HepG2 (cell line): ENCODE data around the gene SIRT5. TPM values are rescaled to one million over a fixed set of nuclear protein-coding genes. Genes with fewer than 3 reads are reported as not detected.
A peak's percentile ranks its signal among the peaks of the same experiment; 100 is the strongest.

ENCODE experiments used
- FOXO4 ChIP-seq: sonication (generic); formaldehyde crosslinking; conservative IDR thresholded peaks from 2 replicates; pipeline ENCODE4 v1.8.1; 2023; ENCODE audit warnings: missing genetic modification reagents
- IRF1 ChIP-seq: sonication (generic); formaldehyde crosslinking; IDR thresholded peaks from 2 replicates; pipeline ENCODE4 v1.4.0; 2020; ENCODE audit warnings: low read depth, mild to moderate bottlenecking, missing genetic modification reagents
- IRX3 ChIP-seq: sonication (generic); formaldehyde crosslinking; IDR thresholded peaks from 2 replicates; pipeline ENCODE4 v1.8.1; 2023; ENCODE audit warnings: mild to moderate bottlenecking, low read depth, missing genetic modification reagents, borderline replicate concordance
- KDM4B ChIP-seq: sonication (generic); formaldehyde crosslinking; IDR thresholded peaks from 2 replicates; pipeline ENCODE4 v1.4.0; 2020; ENCODE audit warnings: missing genetic modification reagents
- PAXIP1 ChIP-seq: sonication (generic); formaldehyde crosslinking; conservative IDR thresholded peaks from 2 replicates; pipeline ENCODE4 v1.4.0; 2020; ENCODE audit warnings: mild to moderate bottlenecking, missing genetic modification reagents, moderate library complexity
- POLR2G ChIP-seq: fragments of 200-400 bp; formaldehyde crosslinking; IDR thresholded peaks from 2 replicates; pipeline ENCODE4 v1.6.1; 2018; ENCODE audit warnings: mild to moderate bottlenecking, low read depth, low read length, moderate library complexity
- RAD21 ChIP-seq: fragments of 450-650 bp; formaldehyde crosslinking; IDR thresholded peaks from 2 replicates; pipeline ENCODE4 v1.5.0; 2020; ENCODE audit warnings: mild to moderate bottlenecking
- RCOR2 ChIP-seq: IDR thresholded peaks from 2 replicates; pipeline ENCODE4 v1.6.1; 2016; ENCODE audit warnings: missing biosample characterization, missing genetic modification reagents
- REXO4 ChIP-seq: sonication (generic); formaldehyde crosslinking; IDR thresholded peaks from 2 replicates; pipeline ENCODE4 v1.8.0; 2022; ENCODE audit warnings: missing genetic modification reagents, mild to moderate bottlenecking, borderline replicate concordance
- RNF219 ChIP-seq: sonication (generic); formaldehyde crosslinking; IDR thresholded peaks from 2 replicates; pipeline ENCODE4 v1.5.0; 2020; ENCODE audit warnings: mild to moderate bottlenecking, missing genetic modification reagents
- TAF15 ChIP-seq: fragments of 200-400 bp; formaldehyde crosslinking; IDR thresholded peaks from one replicate; pipeline ENCODE4 v1.6.1; 2018; ENCODE audit warnings: mild to moderate bottlenecking, low read depth, low read length; ENCODE audit not compliant: poor library complexity, severe bottlenecking
- U2AF1 ChIP-seq: fragments of 200-400 bp; formaldehyde crosslinking; optimal IDR thresholded peaks from 2 replicates; pipeline ENCODE3; 2017; ENCODE audit warnings: mild to moderate bottlenecking, low read depth, low read length
- ZBTB38 ChIP-seq: sonication (generic); formaldehyde crosslinking; IDR thresholded peaks from 2 replicates; pipeline ENCODE4 v1.5.1; 2020; ENCODE audit warnings: mild to moderate bottlenecking, missing genetic modification reagents
- ZBTB44 ChIP-seq: sonication (generic); formaldehyde crosslinking; IDR thresholded peaks from 2 replicates; pipeline ENCODE4 v1.4.0; 2020; ENCODE audit warnings: missing genetic modification reagents
- ZFP36L1 ChIP-seq: sonication (generic); formaldehyde crosslinking; IDR thresholded peaks from 2 replicates; pipeline ENCODE4 v1.8.0; 2022; ENCODE audit warnings: mild to moderate bottlenecking, missing genetic modification reagents, moderate library complexity
- ZNF282 ChIP-seq: fragments of 450-650 bp; IDR thresholded peaks from 2 replicates; pipeline ENCODE4 v1.6.1; 2018; ENCODE audit not compliant: partially characterized antibody
- ZNF547 ChIP-seq: sonication (generic); formaldehyde crosslinking; IDR thresholded peaks from 2 replicates; pipeline ENCODE4 v1.5.1; 2020; ENCODE audit warnings: mild to moderate bottlenecking, missing genetic modification reagents
- ZNF660 ChIP-seq: sonication (generic); formaldehyde crosslinking; IDR thresholded peaks from 2 replicates; pipeline ENCODE4 v1.5.1; 2020; ENCODE audit warnings: mild to moderate bottlenecking, low read depth, missing genetic modification reagents, borderline replicate concordance
- polyA plus RNA-seq, 8 experiments: library from polyadenylated mRNA; depleted of rRNA in 3 of 8; stranded (reverse) in 7 of 8; unstranded in 1 of 8; fragments of >200 nt; fragmentation: Illumina TruSeq in 4 of 8; extraction: Trizol in 4 of 8; gene quantifications; 2 replicates each; pipeline versions ENCODE4 v1.2.1 to v1.2.3, GENCODE V29; 2011 to 2016; ENCODE audit warnings: low read depth in 4 of 8, missing spikeins in 1 of 8, mixed read lengths in 1 of 8; ENCODE audit not compliant: insufficient read depth in 1 of 8
- total RNA-seq, 5 experiments: library from RNA; depleted of rRNA; stranded (reverse); fragments of >200 nt; fragmentation: Illumina TruSeq; extraction: Trizol; gene quantifications; 2 replicates each; pipeline ENCODE4 v1.2.3, GENCODE V29; 2016; ENCODE audit warnings: low read depth in 1 of 5

Gene SIRT5
- total and polyA plus RNA-seq, 2 of the 13 experiments (the other 11 are each of a cell fraction or from before 2014, with no cell fraction given): 14.1 to 16.6 TPM

GRCh38 chr6:13614926-13615791, 40.8 kb downstream of the SIRT5 start, which contains the start of gene NOL7 (continued):
- TF ChIP-seq IRX3 (CRISPR knock-in tag): peak; percentile 98
- no peak for TF ChIP-seq ZNF660 (CRISPR knock-in tag)
- peak; percentile 55; the same call in 1 of the 2 replicates for TF ChIP-seq RAD21
- TF ChIP-seq ZFP36L1 (CRISPR knock-in tag): no peak; the same call in 1 of the 2 replicates
- 0 out of 2 replicates have a peak, but pooled peaks have one; percentile 68 for TF ChIP-seq RCOR2
- peak; percentile 98 for TF ChIP-seq ZBTB38 (CRISPR knock-in tag)
- TF ChIP-seq ZNF547 (CRISPR knock-in tag): peak; percentile 97
- TF ChIP-seq FOXO4 (CRISPR knock-in tag): 0 out of 2 replicates have a peak, but pooled peaks have one; percentile 10
- TF ChIP-seq PAXIP1 (CRISPR knock-in tag): peak; percentile 76
- TF ChIP-seq TAF15: no peak
- TF ChIP-seq IRF1: no peak; the same call in 1 of the 2 replicates
- no peak for TF ChIP-seq ZNF282
- 0 out of 2 replicates have a peak, but pooled peaks have one; percentile 21 for TF ChIP-seq RNF219
- peak; percentile 58 for TF ChIP-seq U2AF1
- peak; percentile 93 for TF ChIP-seq REXO4 (CRISPR knock-in tag)
- 0 out of 2 replicates have a peak, but pooled peaks have one; percentile 87 for TF ChIP-seq KDM4B (CRISPR knock-in tag)
- peak; percentile 20; the same call in 1 of the 2 replicates for TF ChIP-seq ZBTB44 (CRISPR knock-in tag)
- TF ChIP-seq POLR2G: peak; percentile 97
